HG03159 (cell line): ENCODE results near the gene MDM1.

ENCODE experiments used
- ATAC-seq: cut with Tn5 transposase; IDR thresholded peaks from one replicate; pipeline ENCODE4 v1.9.1; 2021; ENCODE audit warnings: mild to moderate bottlenecking, moderate library complexity; ENCODE audit not compliant: unreplicated experiment

The MDM1 gene

GRCh38 chr12:68280240-68280639 lies 51.9 kb downstream of the MDM1 start:
- no peak for ATAC-seq

- ATAC-seq, result no peak
These were observed 52.7 kb downstream of the MDM1 start for GRCh38 chr12:68279227-68280054.

- ATAC-seq, result no peak
These were observed 55.7 kb downstream of the MDM1 start for GRCh38 chr12:68276402-68276930.

GRCh38 chr12:68272732-68273131 lies 59.4 kb downstream of the MDM1 start:
- ATAC-seq, result no peak

- no peak for ATAC-seq
These were observed 60.8 kb downstream of the MDM1 start for GRCh38 chr12:68271346-68271745.

GRCh38 chr12:68270358-68270757 lies 61.8 kb downstream of the MDM1 start:
- ATAC-seq, result no peak

GRCh38 chr12:68269779-68270178 lies 62.4 kb downstream of the MDM1 start:
- ATAC-seq, result no peak

- ATAC-seq, result no peak
These were observed 63.2 kb downstream of the MDM1 start for GRCh38 chr12:68268967-68269366.

GRCh38 chr12:68267892-68268396 lies 64.2 kb downstream of the MDM1 start:
- no peak for ATAC-seq

GRCh38 chr12:68264857-68265256 lies 67.3 kb downstream of the MDM1 start:
- ATAC-seq, result no peak

- ATAC-seq, result no peak
These were observed 67.9 kb downstream of the MDM1 start for GRCh38 chr12:68264158-68264855.

GRCh38 chr12:68263366-68263765 lies 68.8 kb downstream of the MDM1 start:
- no peak for ATAC-seq

- no peak for ATAC-seq
These were observed 70.3 kb downstream of the MDM1 start for GRCh38 chr12:68261896-68262295.

- no peak for ATAC-seq
These were observed 72.0 kb downstream of the MDM1 start for GRCh38 chr12:68260153-68260552.

- no peak for ATAC-seq
These were observed 72.7 kb downstream of the MDM1 start for GRCh38 chr12:68259318-68259940.

- ATAC-seq, result no peak
These were observed 78.7 kb downstream of the MDM1 start, which contains the start of gene IL22 for GRCh38 chr12:68253504-68253903. IL22 (minus strand) TSS chr12:68253604; CDS start chr12:68253448, 156 bp downstream.

GRCh38 chr12:68252077-68252476 lies 80.1 kb downstream of the MDM1 start:
- ATAC-seq, result no peak

- no peak for ATAC-seq
These were observed 81.7 kb downstream of the MDM1 start for GRCh38 chr12:68250454-68250853.

GRCh38 chr12:68247785-68248184 lies 84.4 kb downstream of the MDM1 start:
- no peak for ATAC-seq

GRCh38 chr12:68246350-68246749 lies 85.8 kb downstream of the MDM1 start:
- ATAC-seq, result no peak
